Ishikawa (cell line): Measurements from ENCODE around the gene C16orf89.

ENCODE experiments used
- CEBPB ChIP-seq: IDR thresholded peaks from 2 replicates; pipeline ENCODE4 v1.6.1; 2012
- CREB1 ChIP-seq: IDR thresholded peaks from 2 replicates; pipeline ENCODE4 v1.6.1; 2012; ENCODE audit warnings: low read depth
- EGR1 ChIP-seq: IDR thresholded peaks from 2 replicates; pipeline ENCODE4 v1.6.1; 2012
- EP300 ChIP-seq: IDR thresholded peaks from 2 replicates; pipeline ENCODE4 v1.6.1; 2012; ENCODE audit warnings: borderline replicate concordance
- FOXM1 ChIP-seq: IDR thresholded peaks from 2 replicates; pipeline ENCODE4 v1.6.1; 2012; ENCODE audit warnings: low read depth, borderline replicate concordance
- NFIC ChIP-seq: IDR thresholded peaks from 2 replicates; pipeline ENCODE4 v1.6.1; 2012
- RAD21 ChIP-seq: IDR thresholded peaks from 2 replicates; pipeline ENCODE4 v1.6.1; 2012; ENCODE audit warnings: low read depth
- TAF1 ChIP-seq: IDR thresholded peaks from 2 replicates; pipeline ENCODE4 v1.6.1; 2012; ENCODE audit warnings: low read depth, mild to moderate bottlenecking
- TCF12 ChIP-seq: IDR thresholded peaks from 2 replicates; pipeline ENCODE4 v1.6.1; 2012; ENCODE audit warnings: low read depth
- TEAD4 ChIP-seq: IDR thresholded peaks from 2 replicates; pipeline ENCODE4 v1.6.1; 2012
- YY1 ChIP-seq: IDR thresholded peaks from 2 replicates; pipeline ENCODE4 v1.6.1; 2012; ENCODE audit warnings: low read depth
- ZBTB7A ChIP-seq: IDR thresholded peaks from 2 replicates; pipeline ENCODE4 v1.6.1; 2012; ENCODE audit warnings: low read depth
- TF ChIP-seq, protein P1 (sequence below): IDR thresholded peaks from 2 replicates; pipeline ENCODE4 v1.6.1; 2012
- TF ChIP-seq, protein P2 (sequence below): IDR thresholded peaks from 2 replicates; pipeline ENCODE4 v1.6.1; 2012; ENCODE audit warnings: low read depth, mild to moderate bottlenecking
- TF ChIP-seq, protein P3 (sequence below): IDR thresholded peaks from 2 replicates; pipeline ENCODE4 v1.6.1; 2012

Gene C16orf89

DNA sequence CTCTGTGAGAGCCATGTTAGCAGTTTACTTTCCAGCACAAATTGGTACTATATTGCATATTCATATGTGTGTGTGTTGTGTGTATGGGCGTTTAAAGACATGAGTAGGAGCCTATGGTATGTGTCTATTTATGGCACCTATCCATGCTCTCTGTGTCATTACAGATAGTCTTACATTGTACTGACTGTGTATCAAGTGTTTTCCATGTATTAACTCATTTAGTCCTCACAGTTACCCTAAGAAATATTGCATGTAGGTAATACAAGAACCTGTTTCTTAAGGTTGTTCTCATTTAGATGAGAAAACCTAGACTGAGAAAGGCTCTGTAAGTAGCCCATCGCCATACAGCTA, 7.5 kb upstream of the C16orf89 start:
- TF ChIP-seq YY1 (no peak), NFIC (no peak), CREB1 (no peak), EGR1 (no peak)
- TF ChIP-seq, protein P1, sequence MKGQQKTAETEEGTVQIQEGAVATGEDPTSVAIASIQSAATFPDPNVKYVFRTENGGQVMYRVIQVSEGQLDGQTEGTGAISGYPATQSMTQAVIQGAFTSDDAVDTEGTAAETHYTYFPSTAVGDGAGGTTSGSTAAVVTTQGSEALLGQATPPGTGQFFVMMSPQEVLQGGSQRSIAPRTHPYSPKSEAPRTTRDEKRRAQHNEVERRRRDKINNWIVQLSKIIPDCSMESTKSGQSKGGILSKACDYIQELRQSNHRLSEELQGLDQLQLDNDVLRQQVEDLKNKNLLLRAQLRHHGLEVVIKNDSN: no peak

DNA sequence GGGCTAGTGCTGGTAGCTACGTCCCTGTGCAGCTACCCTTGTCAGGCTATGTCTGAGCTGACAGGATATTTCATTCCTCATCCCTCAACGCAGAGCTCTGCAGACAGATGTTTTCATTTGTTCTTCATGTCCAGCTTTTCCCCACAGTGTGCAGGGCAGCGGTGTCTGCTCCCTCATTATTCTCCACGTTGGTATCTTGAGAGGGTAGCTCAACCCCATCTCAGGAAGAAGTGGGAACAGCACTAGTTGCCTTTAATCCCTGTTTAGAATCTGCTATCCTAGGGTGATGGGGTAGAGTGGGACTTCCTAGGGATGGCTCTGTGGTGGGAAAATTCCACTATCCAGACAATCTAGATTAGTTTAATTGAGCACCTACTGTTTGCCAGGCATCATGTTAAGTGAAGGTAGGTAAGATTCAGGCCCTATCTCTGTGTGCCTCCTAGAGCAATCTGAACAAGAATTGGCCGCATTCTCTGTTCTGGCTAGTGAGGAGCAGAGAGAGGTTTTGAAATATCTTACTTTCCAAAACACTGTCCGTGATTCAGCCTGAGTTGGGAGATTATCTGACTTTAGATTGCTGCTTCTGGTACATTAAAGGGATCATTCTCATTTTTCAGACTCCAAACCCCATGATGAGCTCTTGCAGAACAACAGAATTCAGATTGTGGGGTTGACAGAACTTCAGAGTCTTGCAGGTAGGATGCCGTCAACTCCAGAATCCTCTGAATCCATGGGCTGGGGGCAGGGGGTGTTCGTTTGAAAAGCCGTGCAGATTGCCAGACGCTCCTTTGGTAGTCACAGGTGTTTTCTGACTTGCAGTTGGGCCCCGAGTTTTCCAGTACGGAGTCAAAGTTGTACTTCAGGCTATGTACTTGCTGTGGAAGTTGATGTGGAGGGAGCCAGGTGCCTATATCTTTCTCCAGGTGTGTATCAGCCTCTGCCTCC, 6.8 kb upstream of the C16orf89 start:
- TF ChIP-seq TEAD4 (no peak), YY1 (no peak), TAF1 (no peak), NFIC (no peak), ZBTB7A (no peak), CREB1 (no peak), RAD21 (no peak), EP300 (no peak), CEBPB (no peak), FOXM1 (no peak), EGR1 (no peak)
- TF ChIP-seq, protein P2, sequence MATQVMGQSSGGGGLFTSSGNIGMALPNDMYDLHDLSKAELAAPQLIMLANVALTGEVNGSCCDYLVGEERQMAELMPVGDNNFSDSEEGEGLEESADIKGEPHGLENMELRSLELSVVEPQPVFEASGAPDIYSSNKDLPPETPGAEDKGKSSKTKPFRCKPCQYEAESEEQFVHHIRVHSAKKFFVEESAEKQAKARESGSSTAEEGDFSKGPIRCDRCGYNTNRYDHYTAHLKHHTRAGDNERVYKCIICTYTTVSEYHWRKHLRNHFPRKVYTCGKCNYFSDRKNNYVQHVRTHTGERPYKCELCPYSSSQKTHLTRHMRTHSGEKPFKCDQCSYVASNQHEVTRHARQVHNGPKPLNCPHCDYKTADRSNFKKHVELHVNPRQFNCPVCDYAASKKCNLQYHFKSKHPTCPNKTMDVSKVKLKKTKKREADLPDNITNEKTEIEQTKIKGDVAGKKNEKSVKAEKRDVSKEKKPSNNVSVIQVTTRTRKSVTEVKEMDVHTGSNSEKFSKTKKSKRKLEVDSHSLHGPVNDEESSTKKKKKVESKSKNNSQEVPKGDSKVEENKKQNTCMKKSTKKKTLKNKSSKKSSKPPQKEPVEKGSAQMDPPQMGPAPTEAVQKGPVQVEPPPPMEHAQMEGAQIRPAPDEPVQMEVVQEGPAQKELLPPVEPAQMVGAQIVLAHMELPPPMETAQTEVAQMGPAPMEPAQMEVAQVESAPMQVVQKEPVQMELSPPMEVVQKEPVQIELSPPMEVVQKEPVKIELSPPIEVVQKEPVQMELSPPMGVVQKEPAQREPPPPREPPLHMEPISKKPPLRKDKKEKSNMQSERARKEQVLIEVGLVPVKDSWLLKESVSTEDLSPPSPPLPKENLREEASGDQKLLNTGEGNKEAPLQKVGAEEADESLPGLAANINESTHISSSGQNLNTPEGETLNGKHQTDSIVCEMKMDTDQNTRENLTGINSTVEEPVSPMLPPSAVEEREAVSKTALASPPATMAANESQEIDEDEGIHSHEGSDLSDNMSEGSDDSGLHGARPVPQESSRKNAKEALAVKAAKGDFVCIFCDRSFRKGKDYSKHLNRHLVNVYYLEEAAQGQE: no peak
- TF ChIP-seq, protein P1: no peak
- TF ChIP-seq, protein P3, sequence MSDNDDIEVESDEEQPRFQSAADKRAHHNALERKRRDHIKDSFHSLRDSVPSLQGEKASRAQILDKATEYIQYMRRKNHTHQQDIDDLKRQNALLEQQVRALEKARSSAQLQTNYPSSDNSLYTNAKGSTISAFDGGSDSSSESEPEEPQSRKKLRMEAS: no peak

DNA sequence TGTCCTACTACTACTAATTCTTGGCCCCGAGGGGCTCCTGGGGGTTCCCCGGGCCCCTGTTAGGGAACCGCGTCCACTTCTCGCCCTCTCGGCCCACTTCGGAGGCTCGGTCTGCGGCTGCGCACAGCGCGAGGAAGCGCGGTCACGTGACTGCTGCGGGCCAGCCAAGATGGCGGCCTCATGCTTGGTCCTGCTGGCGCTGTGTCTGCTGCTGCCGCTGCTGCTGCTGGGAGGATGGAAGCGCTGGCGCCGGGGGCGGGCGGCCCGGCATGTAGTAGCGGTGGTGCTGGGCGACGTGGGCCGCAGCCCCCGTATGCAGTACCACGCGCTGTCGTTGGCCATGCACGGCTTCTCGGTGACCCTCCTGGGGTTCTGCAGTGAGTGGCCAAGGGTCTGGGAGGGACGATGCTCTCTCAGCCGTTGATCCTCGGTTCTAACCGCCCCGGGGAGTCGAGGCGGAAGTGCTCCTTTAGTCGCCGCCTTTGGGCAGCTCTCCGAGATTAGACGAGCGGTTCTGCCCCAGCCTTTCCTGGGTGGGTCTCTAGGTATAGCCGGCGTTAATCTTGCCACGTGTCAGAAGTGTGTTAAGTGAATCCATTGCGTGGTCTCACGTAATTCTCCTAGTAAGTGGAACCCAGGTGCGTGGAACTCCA, 6.1 kb upstream of the C16orf89 start, which contains the start of gene ALG1:
TSS of gene ALG1 (plus strand) at position 163 of the 653 bp plus-strand sequence. CDS start at position 170, 7 bp downstream.
- TF ChIP-seq, protein P2: no peak
- TF ChIP-seq TCF12 (peak; percentile 26; the same call in 1 of the 2 replicates), FOXM1 (no peak), CEBPB (no peak), RAD21 (no peak), CREB1 (no peak), YY1 (peak; percentile 99), ZBTB7A (0 out of 2 replicates have a peak, but pooled peaks have one; percentile 21), EP300 (no peak), TAF1 (peak; percentile 97), EGR1 (peak; percentile 49; the same call in 1 of the 2 replicates), NFIC (no peak), TEAD4 (no peak)
- TF ChIP-seq, protein P3: peak; percentile 84
- TF ChIP-seq, protein P1: peak; percentile 98

DNA sequence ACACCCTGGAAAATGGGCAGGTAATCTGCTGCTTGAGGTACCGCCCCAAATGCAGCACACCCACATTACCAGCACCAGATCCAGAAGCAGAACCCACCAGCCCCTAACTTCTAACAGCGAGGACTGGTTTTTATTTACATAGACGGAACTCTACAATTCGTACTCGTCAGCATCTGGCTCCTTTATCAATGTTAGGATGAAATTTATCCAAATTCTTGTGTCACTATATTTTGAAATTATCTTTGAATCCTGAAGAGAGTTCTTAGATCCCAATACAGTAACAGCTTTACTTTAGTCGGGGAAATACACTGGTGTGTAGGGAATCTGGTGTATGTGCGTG, 5.6 kb upstream of the C16orf89 start:
- no peak for TF ChIP-seq EGR1
- TF ChIP-seq TAF1: no peak
- no peak for TF ChIP-seq CEBPB

DNA sequence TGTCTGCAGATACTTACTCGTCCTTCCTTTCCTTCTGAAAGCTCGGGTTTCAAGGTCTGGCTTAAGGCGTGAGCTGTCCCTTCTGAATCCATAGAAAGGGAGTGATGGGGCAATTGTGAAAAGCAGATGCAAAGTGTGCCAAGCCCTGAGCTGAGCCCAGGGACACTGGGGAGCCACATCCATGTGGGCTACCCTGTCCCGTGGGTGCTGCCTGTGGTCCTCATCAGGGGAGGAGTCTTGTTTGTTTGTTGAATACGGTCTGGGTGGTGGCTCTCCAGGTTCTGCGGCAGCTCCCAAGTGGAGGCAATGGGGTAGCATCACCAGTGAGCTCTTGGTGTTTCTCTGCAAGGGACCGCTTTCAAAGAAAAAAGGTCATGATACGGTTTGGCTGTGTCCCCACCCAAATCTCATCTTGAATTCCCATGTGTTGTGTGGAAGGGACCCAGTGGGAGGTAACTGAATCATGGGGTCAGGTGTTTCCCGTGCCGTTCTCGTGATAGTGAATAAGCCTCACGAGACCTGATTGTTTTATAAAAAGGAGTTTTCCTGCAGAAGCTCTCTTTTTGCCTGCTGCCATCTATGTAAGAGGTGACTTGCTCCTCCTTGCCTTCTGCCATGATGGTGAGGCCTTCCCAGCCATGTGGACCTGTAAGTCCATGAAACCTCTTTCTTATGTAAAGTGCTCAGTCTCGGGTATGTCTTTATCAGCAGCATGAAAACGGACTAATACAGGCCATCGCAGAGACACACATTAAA, 4.9 kb upstream of the C16orf89 start:
- TF ChIP-seq FOXM1 (no peak), YY1 (no peak), CREB1 (no peak), ZBTB7A (no peak), TCF12 (no peak), EP300 (no peak)
- TF ChIP-seq, protein P2: no peak
- TF ChIP-seq, protein P1: no peak
- TF ChIP-seq, protein P3: no peak
